Neural cell (in vitro differentiated cells): ENCODE measurements around the gene MTF2.

Source experiments
- CTCF ChIP-seq: fragments of 450-650 bp; IDR thresholded peaks from 2 replicates; pipeline ENCODE4 v1.5.1; 2014; ENCODE audit warnings: antibody characterized with exemption, mild to moderate bottlenecking, moderate library complexity; ENCODE audit not compliant: poor library complexity, severe bottlenecking
- EP300 ChIP-seq: fragments of 450-650 bp; conservative IDR thresholded peaks from 2 replicates; pipeline ENCODE4 v1.6.1; 2014; ENCODE audit warnings: antibody characterized with exemption, mild to moderate bottlenecking, moderate library complexity; ENCODE audit not compliant: poor library complexity, severe bottlenecking
- EZH2 ChIP-seq: fragments of 200-600, 300-800 bp; shearing (Covaris generic), sonication (generic); IDR thresholded peaks from 2 replicates; pipeline ENCODE4 v1.6.1; 2014; ENCODE audit warnings: antibody characterized with exemption, low read length, borderline replicate concordance, mild to moderate bottlenecking; ENCODE audit not compliant: insufficient read depth, poor library complexity, severe bottlenecking
- POLR2AphosphoS5 ChIP-seq: IDR thresholded peaks from 2 replicates; pipeline ENCODE4 v1.6.1; 2012
- RAD21 ChIP-seq: fragments of 450-650 bp; conservative IDR thresholded peaks from 2 replicates; pipeline ENCODE4 v1.6.1; 2014; ENCODE audit warnings: antibody characterized with exemption, mild to moderate bottlenecking, moderate library complexity
- REST ChIP-seq: IDR thresholded peaks from 2 replicates; pipeline ENCODE4 v1.6.1; 2012; ENCODE audit warnings: borderline replicate concordance
- TAF1 ChIP-seq: IDR thresholded peaks from 2 replicates; pipeline ENCODE4 v1.6.1; 2012; ENCODE audit warnings: low read depth

- TF ChIP-seq CTCF (no peak), RAD21 (no peak), TAF1 (no peak), EZH2 (no peak), EP300 (no peak), POLR2AphosphoS5 (no peak), REST (no peak)
These were observed 22.9 kb upstream of the MTF2 start for GRCh38 chr1:93056214-93056613.
